Osteocyte (in vitro differentiated cells): ENCODE measurements around the gene RAET1L. TPM values are rescaled to one million over a fixed set of nuclear protein-coding genes. Genes with fewer than 3 reads are reported as not detected.
"Not testable (repeated sequence)": the region's sequence is repeated elsewhere in the genome, so short reads cannot be mapped to it uniquely, and the experiment has no call there.

Experiments used
- DNase-seq: peaks from one replicate; pipeline ENCODE4 v3.0.0; 2021; ENCODE audit warnings: mixed read lengths; ENCODE audit not compliant: unreplicated experiment; ENCODE audit errors: extremely low spot score
- H3K27ac Mint-ChIP-seq: one replicate; pipeline ENCODE4 v1.8.0; 2021; ENCODE audit warnings: mild to moderate bottlenecking, mixed read lengths; ENCODE audit not compliant: unreplicated experiment
- H3K27me3 Mint-ChIP-seq: one replicate; pipeline ENCODE4 v1.8.0; 2021; ENCODE audit warnings: mixed read lengths; ENCODE audit not compliant: unreplicated experiment
- H3K36me3 Mint-ChIP-seq: one replicate; pipeline ENCODE4 v1.8.0; 2021; ENCODE audit warnings: mixed read lengths; ENCODE audit not compliant: unreplicated experiment
- H3K4me1 Mint-ChIP-seq: one replicate; pipeline ENCODE4 v1.8.0; 2021; ENCODE audit warnings: mixed read lengths; ENCODE audit not compliant: unreplicated experiment
- H3K4me3 Mint-ChIP-seq: one replicate; pipeline ENCODE4 v1.8.0; 2021; ENCODE audit warnings: mild to moderate bottlenecking, moderate library complexity, mixed read lengths; ENCODE audit not compliant: unreplicated experiment
- H3K9me3 Mint-ChIP-seq: one replicate; pipeline ENCODE4 v1.8.0; 2021; ENCODE audit warnings: mixed read lengths; ENCODE audit not compliant: unreplicated experiment
- CTCF ChIP-seq: fragments of 200-600 bp; sonication (generic); IDR thresholded peaks from 2 replicates; pipeline ENCODE4 v1.5.0; 2021; ENCODE audit warnings: antibody characterized with exemption, mild to moderate bottlenecking, moderate library complexity
- total RNA-seq: library from RNA; stranded (reverse); gene quantifications from 2 replicates; pipeline ENCODE4 v1.2.1, GENCODE V29; 2021

Gene RAET1L
- total RNA-seq, 1 donor from 2014 or later = not detected

GRCh38 chr6:150014623-150015280 is 10.6 kb downstream of the RAET1L start:
- not testable (repeated sequence) for H3K36me3 Mint-ChIP-seq, H3K27ac Mint-ChIP-seq, H3K9me3 Mint-ChIP-seq
- peaks cover 87% of the 10 kb centered on the region for H3K27me3 Mint-ChIP-seq
- DNase-seq = peak; percentile 76
- peaks cover 10% of the 10 kb centered on the region for H3K4me1 Mint-ChIP-seq
- peak overlapping the region; percentile 38 for H3K4me3 Mint-ChIP-seq

- not testable (repeated sequence) for H3K27ac Mint-ChIP-seq, H3K9me3 Mint-ChIP-seq, DNase-seq, H3K36me3 Mint-ChIP-seq
- Mint-ChIP-seq H3K4me1 (peaks cover 10% of the 10 kb centered on the region), H3K27me3 (peaks cover 88% of the 10 kb centered on the region), H3K4me3 (peak overlapping the region; percentile 61)
These were observed 11.3 kb downstream of the RAET1L start for GRCh38 chr6:150013785-150014622.

- H3K27ac Mint-ChIP-seq, H3K4me3 Mint-ChIP-seq, H3K9me3 Mint-ChIP-seq, H3K36me3 Mint-ChIP-seq, DNase-seq: not testable (repeated sequence)
- Mint-ChIP-seq H3K27me3 (peaks cover 88% of the 10 kb centered on the region), H3K4me1 (peaks cover 10% of the 10 kb centered on the region)
These were observed 12.2 kb downstream of the RAET1L start for GRCh38 chr6:150012846-150013784.

DNA sequence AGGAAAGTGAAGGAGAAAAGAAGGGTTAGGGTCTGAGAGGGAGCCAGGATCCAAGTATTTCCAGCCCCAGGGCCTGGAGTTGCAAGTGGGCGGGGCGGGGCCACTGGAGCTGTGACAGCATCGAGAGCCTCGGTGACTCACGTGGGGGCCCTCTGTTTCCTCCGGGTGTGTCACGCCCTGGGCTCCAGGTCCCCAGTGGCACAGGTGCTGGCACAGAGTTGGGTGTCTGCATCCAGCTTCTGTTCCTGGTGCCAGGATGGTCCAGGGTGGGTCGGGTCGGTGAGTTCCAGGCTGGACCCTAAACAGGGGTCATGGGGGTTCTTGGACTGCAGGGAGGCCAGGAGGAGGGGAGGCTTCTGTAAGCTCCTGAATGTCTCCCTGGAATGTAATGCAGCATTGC is 16.7 kb downstream of the RAET1L start:
- no peak overlapping the region for H3K4me3 Mint-ChIP-seq
- peaks cover 60% of the 10 kb centered on the region for H3K27me3 Mint-ChIP-seq
- TF ChIP-seq CTCF = no peak
- no peak overlapping the region for H3K27ac Mint-ChIP-seq
- peaks cover 10% of the 10 kb centered on the region for H3K4me1 Mint-ChIP-seq
- H3K36me3 Mint-ChIP-seq = no peaks in the 10 kb centered on the region
- H3K9me3 Mint-ChIP-seq = no peaks in the 10 kb centered on the region
- peak; percentile 73 for DNase-seq

- Mint-ChIP-seq H3K4me1 (peaks cover 10% of the 10 kb centered on the region), H3K36me3 (no peaks in the 10 kb centered on the region), H3K9me3 (no peaks in the 10 kb centered on the region), H3K4me3 (no peak overlapping the region), H3K27ac (no peak overlapping the region), H3K27me3 (peaks cover 46% of the 10 kb centered on the region)
- TF ChIP-seq CTCF = peak; percentile 61
- DNase-seq = peak; percentile 56
These were observed 18.3 kb downstream of the RAET1L start for GRCh38 chr6:150006961-150007464.
